Fibroblast of skin of back (primary cell): ENCODE measurements around the gene PRM1.
"Not testable (repeated sequence)": the region's sequence is repeated elsewhere in the genome, so short reads cannot be mapped to it uniquely, and the experiment has no call there.

Source experiments
- DNase-seq: peaks from one replicate; pipeline ENCODE4 v3.0.0-alpha.2; 2013

Gene PRM1

GRCh38 chr16:11313493-11314308 lies 32.6 kb upstream of the PRM1 start:
- DNase-seq = no peak

- peak; percentile 44 for DNase-seq
These were observed 31.8 kb upstream of the PRM1 start for GRCh38 chr16:11312718-11313492.

GRCh38 chr16:11310997-11311561 lies 29.9 kb upstream of the PRM1 start:
- DNase-seq = no peak

- DNase-seq = no peak
These were observed 29.5 kb upstream of the PRM1 start for GRCh38 chr16:11310634-11310977.

- peak; percentile 29 for DNase-seq
These were observed 28.9 kb upstream of the PRM1 start for GRCh38 chr16:11309895-11310633.

- DNase-seq = no peak
These were observed 27.6 kb upstream of the PRM1 start for GRCh38 chr16:11308493-11309283.

- no peak for DNase-seq
These were observed 26.7 kb upstream of the PRM1 start for GRCh38 chr16:11307639-11308492.

GRCh38 chr16:11306997-11307638 lies 26.0 kb upstream of the PRM1 start:
- no peak for DNase-seq

- no peak for DNase-seq
These were observed 25.3 kb upstream of the PRM1 start for GRCh38 chr16:11306381-11306780.

- no peak for DNase-seq
These were observed 22.4 kb upstream of the PRM1 start for GRCh38 chr16:11303405-11304138.

GRCh38 chr16:11302977-11303376 lies 21.8 kb upstream of the PRM1 start:
- DNase-seq = no peak

GRCh38 chr16:11301645-11302501 lies 20.7 kb upstream of the PRM1 start:
- DNase-seq = no peak

- no peak for DNase-seq
These were observed 19.4 kb upstream of the PRM1 start for GRCh38 chr16:11300560-11300892.

- DNase-seq = no peak
These were observed 18.9 kb upstream of the PRM1 start for GRCh38 chr16:11299865-11300559.

- DNase-seq = not testable (repeated sequence)
These were observed 17.9 kb upstream of the PRM1 start for GRCh38 chr16:11298950-11299547.

- no peak for DNase-seq
These were observed 17.2 kb upstream of the PRM1 start for GRCh38 chr16:11298143-11298900.

- DNase-seq = peak; percentile 41
These were observed 16.5 kb upstream of the PRM1 start for GRCh38 chr16:11297492-11298142.
